ENCODE results near the gene SLC12A7.
A peak's percentile ranks its signal among the peaks of the same experiment; 100 is the strongest.

SLC12A7 gene

GRCh38 chr5:1118738-1119137 lies 6.9 kb upstream of the SLC12A7 start (continued):
- peak; percentile 87 for TF ChIP-seq ZIC2 (tag by site-specific recombination; IDR thresholded peaks at IDR 0.05)
- TF ChIP-seq ZNF560 (tag by site-specific recombination; IDR thresholded peaks at IDR 0.05; ENCODE audit: borderline replicate concordance): no peak
- TF ChIP-seq, protein P1, sequence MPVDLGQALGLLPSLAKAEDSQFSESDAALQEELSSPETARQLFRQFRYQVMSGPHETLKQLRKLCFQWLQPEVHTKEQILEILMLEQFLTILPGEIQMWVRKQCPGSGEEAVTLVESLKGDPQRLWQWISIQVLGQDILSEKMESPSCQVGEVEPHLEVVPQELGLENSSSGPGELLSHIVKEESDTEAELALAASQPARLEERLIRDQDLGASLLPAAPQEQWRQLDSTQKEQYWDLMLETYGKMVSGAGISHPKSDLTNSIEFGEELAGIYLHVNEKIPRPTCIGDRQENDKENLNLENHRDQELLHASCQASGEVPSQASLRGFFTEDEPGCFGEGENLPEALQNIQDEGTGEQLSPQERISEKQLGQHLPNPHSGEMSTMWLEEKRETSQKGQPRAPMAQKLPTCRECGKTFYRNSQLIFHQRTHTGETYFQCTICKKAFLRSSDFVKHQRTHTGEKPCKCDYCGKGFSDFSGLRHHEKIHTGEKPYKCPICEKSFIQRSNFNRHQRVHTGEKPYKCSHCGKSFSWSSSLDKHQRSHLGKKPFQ (tag by site-specific recombination; IDR thresholded peaks at IDR 0.05): 0 out of 2 replicates have a peak, but pooled peaks have one; percentile 37
- TF ChIP-seq, protein P2, sequence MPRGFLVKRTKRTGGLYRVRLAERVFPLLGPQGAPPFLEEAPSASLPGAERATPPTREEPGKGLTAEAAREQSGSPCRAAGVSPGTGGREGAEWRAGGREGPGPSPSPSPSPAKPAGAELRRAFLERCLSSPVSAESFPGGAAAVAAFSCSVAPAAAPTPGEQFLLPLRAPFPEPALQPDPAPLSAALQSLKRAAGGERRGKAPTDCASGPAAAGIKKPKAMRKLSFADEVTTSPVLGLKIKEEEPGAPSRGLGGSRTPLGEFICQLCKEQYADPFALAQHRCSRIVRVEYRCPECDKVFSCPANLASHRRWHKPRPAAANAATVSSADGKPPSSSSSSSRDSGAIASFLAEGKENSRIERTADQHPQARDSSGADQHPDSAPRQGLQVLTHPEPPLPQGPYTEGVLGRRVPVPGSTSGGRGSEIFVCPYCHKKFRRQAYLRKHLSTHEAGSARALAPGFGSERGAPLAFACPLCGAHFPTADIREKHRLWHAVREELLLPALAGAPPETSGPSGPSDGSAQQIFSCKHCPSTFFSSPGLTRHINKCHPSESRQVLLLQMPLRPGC (tag by site-specific recombination; IDR thresholded peaks at IDR 0.05): peak; percentile 49; the same call in 1 of the 2 replicates
- peak; percentile 97 for TF ChIP-seq GLIS1 (tag by site-specific recombination; IDR thresholded peaks at IDR 0.05)
- TF ChIP-seq ZNF677 (tag by site-specific recombination; IDR thresholded peaks at IDR 0.05): no peak
- TF ChIP-seq ZNF350 (tag by site-specific recombination; IDR thresholded peaks at IDR 0.05): no peak
- TF ChIP-seq RBAK (tag by site-specific recombination; IDR thresholded peaks at IDR 0.05): 0 out of 2 replicates have a peak, but pooled peaks have one; percentile 2
- TF ChIP-seq ZNF211 (tag by site-specific recombination; IDR thresholded peaks at IDR 0.05; ENCODE audit: low read depth): no peak
- TF ChIP-seq EGR2 (tag by site-specific recombination; IDR thresholded peaks at IDR 0.05; ENCODE audit: low read depth): peak; percentile 69
- no peak for TF ChIP-seq ZNF24 (tag by site-specific recombination; IDR thresholded peaks at IDR 0.05)
- 0 out of 2 replicates have a peak, but pooled peaks have one; percentile 12 for TF ChIP-seq ZNF398 (tag by site-specific recombination; IDR thresholded peaks at IDR 0.05)
- TF ChIP-seq KLF9 (tag by site-specific recombination; IDR thresholded peaks at IDR 0.05; ENCODE audit: low read depth): peak; percentile 91
- peak; percentile 85 for TF ChIP-seq KLF10 (tag by site-specific recombination; IDR thresholded peaks at IDR 0.05)
- TF ChIP-seq KLF1 (tag by site-specific recombination; IDR thresholded peaks at IDR 0.05): peak; percentile 44
- TF ChIP-seq, protein P3, sequence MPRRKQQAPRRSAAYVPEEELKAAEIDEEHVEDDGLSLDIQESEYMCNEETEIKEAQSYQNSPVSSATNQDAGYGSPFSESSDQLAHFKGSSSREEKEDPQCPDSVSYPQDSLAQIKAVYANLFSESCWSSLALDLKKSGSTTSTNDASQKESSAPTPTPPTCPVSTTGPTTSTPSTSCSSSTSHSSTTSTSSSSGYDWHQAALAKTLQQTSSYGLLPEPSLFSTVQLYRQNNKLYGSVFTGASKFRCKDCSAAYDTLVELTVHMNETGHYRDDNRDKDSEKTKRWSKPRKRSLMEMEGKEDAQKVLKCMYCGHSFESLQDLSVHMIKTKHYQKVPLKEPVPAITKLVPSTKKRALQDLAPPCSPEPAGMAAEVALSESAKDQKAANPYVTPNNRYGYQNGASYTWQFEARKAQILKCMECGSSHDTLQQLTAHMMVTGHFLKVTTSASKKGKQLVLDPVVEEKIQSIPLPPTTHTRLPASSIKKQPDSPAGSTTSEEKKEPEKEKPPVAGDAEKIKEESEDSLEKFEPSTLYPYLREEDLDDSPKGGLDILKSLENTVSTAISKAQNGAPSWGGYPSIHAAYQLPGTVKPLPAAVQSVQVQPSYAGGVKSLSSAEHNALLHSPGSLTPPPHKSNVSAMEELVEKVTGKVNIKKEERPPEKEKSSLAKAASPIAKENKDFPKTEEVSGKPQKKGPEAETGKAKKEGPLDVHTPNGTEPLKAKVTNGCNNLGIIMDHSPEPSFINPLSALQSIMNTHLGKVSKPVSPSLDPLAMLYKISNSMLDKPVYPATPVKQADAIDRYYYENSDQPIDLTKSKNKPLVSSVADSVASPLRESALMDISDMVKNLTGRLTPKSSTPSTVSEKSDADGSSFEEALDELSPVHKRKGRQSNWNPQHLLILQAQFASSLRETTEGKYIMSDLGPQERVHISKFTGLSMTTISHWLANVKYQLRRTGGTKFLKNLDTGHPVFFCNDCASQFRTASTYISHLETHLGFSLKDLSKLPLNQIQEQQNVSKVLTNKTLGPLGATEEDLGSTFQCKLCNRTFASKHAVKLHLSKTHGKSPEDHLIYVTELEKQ (tag by site-specific recombination; IDR thresholded peaks at IDR 0.05; ENCODE audit: borderline replicate concordance): no peak
- TF ChIP-seq GLIS2 (tag by site-specific recombination; IDR thresholded peaks at IDR 0.05): peak; percentile 89
- 0 out of 2 replicates have a peak, but pooled peaks have one; percentile 15 for TF ChIP-seq KLF17 (tag by site-specific recombination; IDR thresholded peaks at IDR 0.05)
- no peak for TF ChIP-seq HOXA7 (CRISPR knock-in tag; IDR thresholded peaks at IDR 0.05; ENCODE audit: borderline replicate concordance)
- no peak for TF ChIP-seq ZNF132 (tag by site-specific recombination; IDR thresholded peaks at IDR 0.05; ENCODE audit: borderline replicate concordance)
- TF ChIP-seq BCL11B (tag by site-specific recombination; IDR thresholded peaks at IDR 0.05; ENCODE audit: low read depth): no peak
